ENCODE data around the gene MTCL1. TPM values are rescaled to one million over a fixed set of nuclear protein-coding genes. Genes with fewer than 3 reads are reported as not detected.

Gene MTCL1
- total RNA-seq, 1 donor from 2014 or later: 59.3 TPM

- Histone ChIP-seq H3K27ac (ENCODE audit: low read depth, low read length) (no peak overlapping the region), H3K4me3 (ENCODE audit: insufficient read depth, low read depth, low read length) (no peak overlapping the region), H3K9me3 (ENCODE audit: insufficient read depth, low read depth, low read length) (no peaks in the 10 kb centered on the region), H3K27me3 (ENCODE audit: insufficient read depth, low read length) (no peaks in the 10 kb centered on the region), H4K20me1 (ENCODE audit: insufficient read depth, low read length) (no peaks in the 10 kb centered on the region), H3K4me2 (ENCODE audit: low read length) (no peak overlapping the region), H3K9ac (ENCODE audit: low read length) (no peak overlapping the region), H3K4me1 (ENCODE audit: insufficient read depth, low read length) (peaks cover 14% of the 10 kb centered on the region), H3K36me3 (ENCODE audit: insufficient read depth, low read length) (no peaks in the 10 kb centered on the region), H2AFZ (ENCODE audit: low read depth, low read length) (no peak overlapping the region), H3K79me2 (ENCODE audit: insufficient read depth, low read length) (no peaks in the 10 kb centered on the region)
- FAIRE-seq (no peak), DNase-seq (ENCODE audit: low read depth) (no peak)
- Mint-ChIP-seq H3K4me1 (ENCODE audit: low read depth, unreplicated experiment) (peaks cover 14% of the 10 kb centered on the region), H3K36me3 (ENCODE audit: low read depth, unreplicated experiment) (peaks cover 2% of the 10 kb centered on the region), H3K27ac (ENCODE audit: unreplicated experiment) (no peak overlapping the region), H3K9me3 (ENCODE audit: unreplicated experiment) (no peaks in the 10 kb centered on the region), H3K4me3 (ENCODE audit: unreplicated experiment) (no peak overlapping the region), H3K27me3 (ENCODE audit: low read depth, unreplicated experiment) (no peaks in the 10 kb centered on the region)
- TF ChIP-seq EZH2 (IDR thresholded peaks at IDR 0.05; ENCODE audit: insufficient read depth, low read length) (no peak), CTCF (IDR thresholded peaks at IDR 0.05; ENCODE audit: insufficient read depth, low read depth, low read length) (peak; percentile 85)
Measured at GRCh38 chr18:8696749-8697211, 8.6 kb upstream of the MTCL1 start.

- FAIRE-seq: no peak
- DNase-seq (ENCODE audit: low read depth): no peak
- no peaks in the 10 kb centered on the region for H3K9me3 ChIP-seq (ENCODE audit: insufficient read depth, low read depth, low read length)
- H3K27ac Mint-ChIP-seq (ENCODE audit: unreplicated experiment): no peak overlapping the region
- H3K4me1 ChIP-seq (ENCODE audit: insufficient read depth, low read length): peaks cover 19% of the 10 kb centered on the region
- peaks cover 2% of the 10 kb centered on the region for H3K36me3 Mint-ChIP-seq (ENCODE audit: low read depth, unreplicated experiment)
- no peak overlapping the region for H3K4me3 ChIP-seq (ENCODE audit: insufficient read depth, low read depth, low read length)
- no peak overlapping the region for H3K4me2 ChIP-seq (ENCODE audit: low read length)
- no peaks in the 10 kb centered on the region for H3K36me3 ChIP-seq (ENCODE audit: insufficient read depth, low read length)
- H3K9ac ChIP-seq (ENCODE audit: low read length): no peak overlapping the region
- no peaks in the 10 kb centered on the region for H3K9me3 Mint-ChIP-seq (ENCODE audit: unreplicated experiment)
- H3K27ac ChIP-seq (ENCODE audit: low read depth, low read length): no peak overlapping the region
- peaks cover 4% of the 10 kb centered on the region for H3K79me2 ChIP-seq (ENCODE audit: insufficient read depth, low read length)
- no peaks in the 10 kb centered on the region for H3K27me3 Mint-ChIP-seq (ENCODE audit: low read depth, unreplicated experiment)
- H4K20me1 ChIP-seq (ENCODE audit: insufficient read depth, low read length): no peaks in the 10 kb centered on the region
- H3K4me3 Mint-ChIP-seq (ENCODE audit: unreplicated experiment): no peak overlapping the region
- no peaks in the 10 kb centered on the region for H3K27me3 ChIP-seq (ENCODE audit: insufficient read depth, low read length)
- no peak overlapping the region for H2AFZ ChIP-seq (ENCODE audit: low read depth, low read length)
- H3K4me1 Mint-ChIP-seq (ENCODE audit: low read depth, unreplicated experiment): peaks cover 16% of the 10 kb centered on the region
- TF ChIP-seq CTCF (IDR thresholded peaks at IDR 0.05; ENCODE audit: insufficient read depth, low read depth, low read length) (no peak), EZH2 (IDR thresholded peaks at IDR 0.05; ENCODE audit: insufficient read depth, low read length) (no peak)
Measured at GRCh38 chr18:8699126-8699525, 6.2 kb upstream of the MTCL1 start.

- H3K4me3 Mint-ChIP-seq (ENCODE audit: unreplicated experiment): no peak overlapping the region
- Histone ChIP-seq H3K27me3 (ENCODE audit: insufficient read depth, low read length) (no peaks in the 10 kb centered on the region), H3K9ac (ENCODE audit: low read length) (no peak overlapping the region), H3K4me2 (ENCODE audit: low read length) (no peak overlapping the region), H3K4me3 (ENCODE audit: insufficient read depth, low read depth, low read length) (no peak overlapping the region), H3K27ac (ENCODE audit: low read depth, low read length) (no peak overlapping the region), H3K36me3 (ENCODE audit: insufficient read depth, low read length) (no peaks in the 10 kb centered on the region), H3K4me1 (ENCODE audit: insufficient read depth, low read length) (peaks cover 24% of the 10 kb centered on the region), H3K79me2 (ENCODE audit: insufficient read depth, low read length) (peaks cover 4% of the 10 kb centered on the region), H2AFZ (ENCODE audit: low read depth, low read length) (no peak overlapping the region), H3K9me3 (ENCODE audit: insufficient read depth, low read depth, low read length) (no peaks in the 10 kb centered on the region), H4K20me1 (ENCODE audit: insufficient read depth, low read length) (no peaks in the 10 kb centered on the region)
- H3K27me3 Mint-ChIP-seq (ENCODE audit: low read depth, unreplicated experiment): no peaks in the 10 kb centered on the region
- no peak for TF ChIP-seq EZH2 (IDR thresholded peaks at IDR 0.05; ENCODE audit: insufficient read depth, low read length)
- no peak for TF ChIP-seq CTCF (IDR thresholded peaks at IDR 0.05; ENCODE audit: insufficient read depth, low read depth, low read length)
- FAIRE-seq: no peak
- peaks cover 16% of the 10 kb centered on the region for H3K4me1 Mint-ChIP-seq (ENCODE audit: low read depth, unreplicated experiment)
- H3K36me3 Mint-ChIP-seq (ENCODE audit: low read depth, unreplicated experiment): peaks cover 2% of the 10 kb centered on the region
- no peaks in the 10 kb centered on the region for H3K9me3 Mint-ChIP-seq (ENCODE audit: unreplicated experiment)
- no peak overlapping the region for H3K27ac Mint-ChIP-seq (ENCODE audit: unreplicated experiment)
- DNase-seq (ENCODE audit: low read depth): no peak
Measured at GRCh38 chr18:8699948-8700347, 5.4 kb upstream of the MTCL1 start.
